Amniotic stem cell (primary cell): ENCODE measurements around the gene XDH.

Experiments
- DNase-seq: peaks from one replicate; lab custom pipeline; 2025; lab: John Stamatoyannopoulos, UW

The XDH gene

GRCh38 chr2:31365348-31365747 lies 49.2 kb downstream of the XDH start:
- DNase-seq: no peak

GRCh38 chr2:31363956-31364750 lies 50.4 kb downstream of the XDH start:
- no peak for DNase-seq

GRCh38 chr2:31362581-31362980 lies 52.0 kb downstream of the XDH start:
- no peak for DNase-seq

GRCh38 chr2:31359229-31359628 lies 55.3 kb downstream of the XDH start:
- no peak for DNase-seq

- no peak for DNase-seq
Measured at GRCh38 chr2:31354837-31355236, 59.7 kb downstream of the XDH start.

GRCh38 chr2:31353179-31353578 lies 61.4 kb downstream of the XDH start:
- DNase-seq: no peak

- DNase-seq: no peak
Measured at GRCh38 chr2:31349684-31350083, 64.9 kb downstream of the XDH start.

- DNase-seq: no peak
Measured at GRCh38 chr2:31349160-31349559, 65.4 kb downstream of the XDH start.

- no peak for DNase-seq
Measured at GRCh38 chr2:31348618-31349017, 65.9 kb downstream of the XDH start.

- DNase-seq: no peak
Measured at GRCh38 chr2:31347750-31348149, 66.8 kb downstream of the XDH start.

GRCh38 chr2:31347319-31347718 lies 67.2 kb downstream of the XDH start:
- no peak for DNase-seq

- DNase-seq: no peak
Measured at GRCh38 chr2:31344447-31344846, 70.1 kb downstream of the XDH start.

GRCh38 chr2:31341351-31341750 lies 73.2 kb downstream of the XDH start:
- DNase-seq: no peak

GRCh38 chr2:31339696-31340095 lies 74.8 kb downstream of the XDH start:
- no peak for DNase-seq

- peak; percentile 74 for DNase-seq
Measured at GRCh38 chr2:31337860-31338259, 76.7 kb downstream of the XDH start.

GRCh38 chr2:31337197-31337596 lies 77.3 kb downstream of the XDH start:
- peak; percentile 7 for DNase-seq

GRCh38 chr2:31335921-31336585 lies 78.5 kb downstream of the XDH start:
- peak; percentile 68 for DNase-seq

GRCh38 chr2:31334311-31335026 lies 80.1 kb downstream of the XDH start:
- no peak for DNase-seq

GRCh38 chr2:31333527-31334183 lies 80.9 kb downstream of the XDH start:
- DNase-seq: peak; percentile 70

- DNase-seq: no peak
Measured at GRCh38 chr2:31333046-31333445, 81.5 kb downstream of the XDH start.

GRCh38 chr2:31332521-31332920 lies 82.0 kb downstream of the XDH start:
- DNase-seq: no peak

- DNase-seq: no peak
Measured at GRCh38 chr2:31331156-31331555, 83.4 kb downstream of the XDH start.
